ENCODE data around the gene SRRM4. TPM values are rescaled to one million over a fixed set of nuclear protein-coding genes. Genes with fewer than 3 reads are reported as not detected.
"Not testable (repeated sequence)": the region's sequence is repeated elsewhere in the genome, so short reads cannot be mapped to it uniquely, and the experiment has no call there.

Gene SRRM4
- total and polyA plus RNA-seq, 12 donors: 0.11 to 4.3 (median 0.67) TPM; not detected in 3

- Histone ChIP-seq H3K4me3 (no peak overlapping the region), H3K9me3 (replicated peaks in 1 of 3) (no peaks in the 10 kb centered on the region), H3K27ac (no peak overlapping the region), H3K27me3 (peaks cover 4% of the 10 kb centered on the region), H3K36me3 (replicated peaks in 1 of 2) (no peaks in the 10 kb centered on the region), H3K4me1 (replicated peaks in 1 of 2) (no peaks in the 10 kb centered on the region)
- WGBS, 4 donors: 45 to 56% (median 53%) methylated on average over 1 to 5 of the region's 5 CpGs
- DNase-seq: no peak
- intact Hi-C loops (cut with DNase I): no loop called here
- TF ChIP-seq CTCF (IDR thresholded peaks at IDR 0.05) (no peak), POLR2A (IDR thresholded peaks at IDR 0.05) (no peak)
Measured at GRCh38 chr12:118999107-118999506, 17.8 kb downstream of the SRRM4 start.

- Histone ChIP-seq H3K4me1 (replicated peaks in 1 of 2) (no peaks in the 10 kb centered on the region), H3K27ac (no peak overlapping the region), H3K9me3 (replicated peaks in 1 of 3) (no peaks in the 10 kb centered on the region), H3K27me3 (peaks cover 20% of the 10 kb centered on the region), H3K4me3 (no peak overlapping the region), H3K36me3 (replicated peaks in 1 of 2) (no peaks in the 10 kb centered on the region)
- no peak for DNase-seq
- no peak for TF ChIP-seq POLR2A (IDR thresholded peaks at IDR 0.05)
- TF ChIP-seq CTCF (IDR thresholded peaks at IDR 0.05): no peak
- intact Hi-C loops (cut with DNase I): no loop called here
- WGBS, 4 donors: 49 to 56% (median 52%) methylated on average over 5 of the region's 5 CpGs
Measured at GRCh38 chr12:119005085-119005484, 23.7 kb downstream of the SRRM4 start.

- DNase-seq: no peak
- no peak for TF ChIP-seq POLR2A (IDR thresholded peaks at IDR 0.05)
- no peak for TF ChIP-seq CTCF (IDR thresholded peaks at IDR 0.05)
- no peaks in the 10 kb centered on the region for H3K4me1 ChIP-seq (replicated peaks in 1 of 2)
- intact Hi-C loops (cut with DNase I): no loop called here
- peaks cover 20% of the 10 kb centered on the region for H3K27me3 ChIP-seq
- H3K27ac ChIP-seq: no peak overlapping the region
- H3K9me3 ChIP-seq (replicated peaks in 1 of 3): no peaks in the 10 kb centered on the region
- no peaks in the 10 kb centered on the region for H3K36me3 ChIP-seq (replicated peaks in 1 of 2)
- 18 to 34% (median 25%) methylated on average over 4 of the region's 4 CpGs for WGBS, 4 donors
- no peak overlapping the region for H3K4me3 ChIP-seq
Measured at GRCh38 chr12:119005913-119006312, 24.6 kb downstream of the SRRM4 start.

- Histone ChIP-seq H3K9me3 (replicated peaks in 1 of 3) (no peaks in the 10 kb centered on the region), H3K27ac (no peak overlapping the region), H3K4me1 (replicated peaks in 1 of 2) (no peaks in the 10 kb centered on the region), H3K27me3 (peaks cover 20% of the 10 kb centered on the region), H3K4me3 (no peak overlapping the region), H3K36me3 (replicated peaks in 1 of 2) (no peaks in the 10 kb centered on the region)
- TF ChIP-seq CTCF (IDR thresholded peaks at IDR 0.05) (no peak), POLR2A (IDR thresholded peaks at IDR 0.05) (no peak)
- intact Hi-C loops (cut with DNase I): no loop called here
- no peak for DNase-seq
- WGBS, 4 donors: 18 to 37% (median 29%) methylated on average over 4 to 5 of the region's 5 CpGs
Measured at GRCh38 chr12:119006746-119007145, 25.4 kb downstream of the SRRM4 start.

DNA sequence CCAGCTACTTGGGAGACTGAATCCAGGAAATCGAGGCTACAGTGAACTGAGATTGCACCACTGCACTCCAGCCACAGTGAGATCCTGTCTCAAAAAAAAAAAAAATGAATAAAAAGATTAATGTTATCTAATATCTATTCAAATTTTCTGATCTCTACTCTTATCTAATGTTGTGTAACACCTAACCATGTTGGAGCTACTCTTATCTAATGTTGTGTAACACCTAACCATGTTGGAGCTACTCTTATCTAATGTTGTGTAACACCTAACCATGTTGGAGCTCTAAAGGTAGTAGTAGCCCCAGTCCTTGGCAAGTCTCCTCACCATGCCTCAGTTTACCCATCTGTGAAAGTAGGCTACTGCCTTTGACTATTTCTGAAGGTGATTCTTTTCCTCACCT lies 26.9 kb downstream of the SRRM4 start:
- H3K36me3 ChIP-seq (replicated peaks in 1 of 2); H3K27ac ChIP-seq; H3K4me1 ChIP-seq (replicated peaks in 1 of 2); H3K4me3 ChIP-seq; DNase-seq; H3K9me3 ChIP-seq (replicated peaks in 1 of 3); intact Hi-C loops (cut with DNase I): not testable (repeated sequence)
- peaks cover 15% of the 10 kb centered on the region for H3K27me3 ChIP-seq
- 68 to 86% (median 71%) methylated on average over 1 of the region's 1 CpG for WGBS, 4 donors
